ENCODE measurements around the gene CLOCK. TPM values are rescaled to one million over a fixed set of nuclear protein-coding genes. Genes with fewer than 3 reads are reported as not detected.

Gene CLOCK
- total and polyA plus RNA-seq, 9 of the 15 experiments (the other 6 are each of a cell fraction or from before 2014, with no cell fraction given) = 3.7 to 14.4 (median 9.4) TPM

DNA sequence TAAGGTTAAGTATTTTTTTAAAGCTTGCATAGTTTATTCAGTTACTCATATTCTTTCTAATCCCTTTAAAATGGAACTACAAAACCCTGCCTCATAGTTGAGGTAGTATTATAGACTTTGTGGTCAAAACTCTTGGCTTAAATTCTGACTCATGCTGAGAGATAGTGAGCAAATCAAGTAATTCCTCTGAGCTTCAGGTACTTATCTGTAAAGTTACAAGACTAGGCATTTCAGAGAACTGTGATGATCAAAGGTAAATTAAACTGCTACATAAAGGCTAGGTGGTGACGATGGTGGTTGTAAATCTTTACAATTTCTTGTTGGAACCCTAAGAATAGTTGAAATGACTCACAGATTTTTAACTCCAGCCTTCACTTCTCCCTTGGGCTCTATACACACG is 3.2 kb upstream of the CLOCK start (continued):
- TF ChIP-seq, protein P1, sequence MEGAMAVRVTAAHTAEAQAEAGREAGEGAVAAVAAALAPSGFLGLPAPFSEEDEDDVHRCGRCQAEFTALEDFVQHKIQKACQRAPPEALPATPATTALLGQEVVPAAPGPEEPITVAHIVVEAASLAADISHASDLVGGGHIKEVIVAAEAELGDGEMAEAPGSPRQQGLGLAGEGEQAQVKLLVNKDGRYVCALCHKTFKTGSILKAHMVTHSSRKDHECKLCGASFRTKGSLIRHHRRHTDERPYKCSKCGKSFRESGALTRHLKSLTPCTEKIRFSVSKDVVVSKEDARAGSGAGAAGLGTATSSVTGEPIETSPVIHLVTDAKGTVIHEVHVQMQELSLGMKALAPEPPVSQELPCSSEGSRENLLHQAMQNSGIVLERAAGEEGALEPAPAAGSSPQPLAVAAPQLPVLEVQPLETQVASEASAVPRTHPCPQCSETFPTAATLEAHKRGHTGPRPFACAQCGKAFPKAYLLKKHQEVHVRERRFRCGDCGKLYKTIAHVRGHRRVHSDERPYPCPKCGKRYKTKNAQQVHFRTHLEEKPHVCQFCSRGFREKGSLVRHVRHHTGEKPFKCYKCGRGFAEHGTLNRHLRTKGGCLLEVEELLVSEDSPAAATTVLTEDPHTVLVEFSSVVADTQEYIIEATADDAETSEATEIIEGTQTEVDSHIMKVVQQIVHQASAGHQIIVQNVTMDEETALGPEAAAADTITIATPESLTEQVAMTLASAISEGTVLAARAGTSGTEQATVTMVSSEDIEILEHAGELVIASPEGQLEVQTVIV (CRISPR knock-in tag; IDR thresholded peaks at IDR 0.05; ENCODE audit: borderline replicate concordance) = no peak
- TF ChIP-seq RCOR1 (IDR thresholded peaks at IDR 0.05; ENCODE audit: borderline replicate concordance in 1 of 2, low read depth in 2 of 2, low read length in 2 of 2) (no peak; a peak in 1 of 4 replicates), ZEB2 (IDR thresholded peaks at IDR 0.05) (0 out of 2 replicates have a peak, but pooled peaks have one; percentile 25), RBBP5 (IDR thresholded peaks at IDR 0.05; ENCODE audit: borderline replicate concordance, insufficient read depth, low read length, poor library complexity, severe bottlenecking) (no peak), RAD51 (IDR thresholded peaks at IDR 0.05; ENCODE audit: borderline replicate concordance, low read depth) (no peak), NFIC (IDR thresholded peaks at IDR 0.05) (no peak), SREBF2 (CRISPR knock-in tag; IDR thresholded peaks at IDR 0.05) (no peak), EGR1 (conservative IDR thresholded peaks at IDR 0.05) (no peak), FOSL1 (tag; conservative IDR thresholded peaks at IDR 0.05) (peak; percentile 77), JUND (IDR thresholded peaks at IDR 0.05; ENCODE audit: borderline replicate concordance, low read depth, low read length) (peak; percentile 31; the same call in 1 of the 2 replicates), JUND (tag; IDR thresholded peaks at IDR 0.05; ENCODE audit: borderline replicate concordance, low read depth, low read length) (peak; percentile 41; the same call in 1 of the 3 replicates), SMARCA4 (IDR thresholded peaks at IDR 0.05) (no peak), ADNP (tag; IDR thresholded peaks at IDR 0.05) (no peak), POLR2A (conservative IDR thresholded peaks at IDR 0.05) (no peak)
- TF ChIP-seq, protein P2, sequence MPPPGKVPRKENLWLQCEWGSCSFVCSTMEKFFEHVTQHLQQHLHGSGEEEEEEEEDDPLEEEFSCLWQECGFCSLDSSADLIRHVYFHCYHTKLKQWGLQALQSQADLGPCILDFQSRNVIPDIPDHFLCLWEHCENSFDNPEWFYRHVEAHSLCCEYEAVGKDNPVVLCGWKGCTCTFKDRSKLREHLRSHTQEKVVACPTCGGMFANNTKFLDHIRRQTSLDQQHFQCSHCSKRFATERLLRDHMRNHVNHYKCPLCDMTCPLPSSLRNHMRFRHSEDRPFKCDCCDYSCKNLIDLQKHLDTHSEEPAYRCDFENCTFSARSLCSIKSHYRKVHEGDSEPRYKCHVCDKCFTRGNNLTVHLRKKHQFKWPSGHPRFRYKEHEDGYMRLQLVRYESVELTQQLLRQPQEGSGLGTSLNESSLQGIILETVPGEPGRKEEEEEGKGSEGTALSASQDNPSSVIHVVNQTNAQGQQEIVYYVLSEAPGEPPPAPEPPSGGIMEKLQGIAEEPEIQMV (tag; conservative IDR thresholded peaks at IDR 0.05; ENCODE audit: low read depth) = no peak
- TF ChIP-seq, protein P3, sequence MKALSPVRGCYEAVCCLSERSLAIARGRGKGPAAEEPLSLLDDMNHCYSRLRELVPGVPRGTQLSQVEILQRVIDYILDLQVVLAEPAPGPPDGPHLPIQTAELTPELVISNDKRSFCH (CRISPR knock-in tag; IDR thresholded peaks at IDR 0.05) = no peak
- TF ChIP-seq, protein P3 (tag; IDR thresholded peaks at IDR 0.05) = no peak
- TF ChIP-seq, protein P4, sequence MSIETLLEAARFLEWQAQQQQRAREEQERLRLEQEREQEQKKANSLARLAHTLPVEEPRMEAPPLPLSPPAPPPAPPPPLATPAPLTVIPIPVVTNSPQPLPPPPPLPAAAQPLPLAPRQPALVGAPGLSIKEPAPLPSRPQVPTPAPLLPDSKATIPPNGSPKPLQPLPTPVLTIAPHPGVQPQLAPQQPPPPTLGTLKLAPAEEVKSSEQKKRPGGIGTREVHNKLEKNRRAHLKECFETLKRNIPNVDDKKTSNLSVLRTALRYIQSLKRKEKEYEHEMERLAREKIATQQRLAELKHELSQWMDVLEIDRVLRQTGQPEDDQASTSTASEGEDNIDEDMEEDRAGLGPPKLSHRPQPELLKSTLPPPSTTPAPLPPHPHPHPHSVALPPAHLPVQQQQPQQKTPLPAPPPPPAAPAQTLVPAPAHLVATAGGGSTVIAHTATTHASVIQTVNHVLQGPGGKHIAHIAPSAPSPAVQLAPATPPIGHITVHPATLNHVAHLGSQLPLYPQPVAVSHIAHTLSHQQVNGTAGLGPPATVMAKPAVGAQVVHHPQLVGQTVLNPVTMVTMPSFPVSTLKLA (conservative IDR thresholded peaks at IDR 0.05) = no peak
- TF ChIP-seq, protein P5, sequence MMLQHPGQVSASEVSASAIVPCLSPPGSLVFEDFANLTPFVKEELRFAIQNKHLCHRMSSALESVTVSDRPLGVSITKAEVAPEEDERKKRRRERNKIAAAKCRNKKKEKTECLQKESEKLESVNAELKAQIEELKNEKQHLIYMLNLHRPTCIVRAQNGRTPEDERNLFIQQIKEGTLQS (IDR thresholded peaks at IDR 0.05) = peak; percentile 50; the same call in 1 of the 2 replicates
- TF ChIP-seq, protein P5 (CRISPR knock-in tag; conservative IDR thresholded peaks at IDR 0.05) = no peak

Measured in K562 (cell line).